Globus pallidus (tissue), 1 donor: Measurements from ENCODE around the gene SLC30A3.

Experiments used
- DNase-seq: peaks from one replicate; pipeline ENCODE4 v3.0.0-alpha.2; 2015; ENCODE audit warnings: low spot score

The SLC30A3 gene

DNA sequence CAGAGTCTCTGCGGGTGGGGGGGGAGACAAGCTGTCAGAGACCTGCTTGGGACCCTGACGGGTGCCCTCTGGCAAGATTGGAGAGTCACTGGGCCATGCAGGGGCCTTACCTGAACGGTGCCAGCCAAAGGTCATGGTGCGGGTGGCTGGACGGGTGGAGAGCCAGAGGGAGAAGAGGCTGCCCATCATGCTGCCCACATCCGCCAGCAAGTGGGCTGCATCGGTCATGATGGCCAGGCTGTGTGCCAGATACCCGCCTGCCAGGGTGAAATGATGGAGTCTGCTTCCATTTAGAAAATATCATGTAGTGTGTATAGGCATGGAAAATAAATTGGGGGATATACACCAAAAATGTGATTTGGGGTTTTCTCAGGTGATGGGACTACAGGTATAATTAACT is 4.8 kb downstream of the SLC30A3 start:
- DNase-seq: no peak

DNA sequence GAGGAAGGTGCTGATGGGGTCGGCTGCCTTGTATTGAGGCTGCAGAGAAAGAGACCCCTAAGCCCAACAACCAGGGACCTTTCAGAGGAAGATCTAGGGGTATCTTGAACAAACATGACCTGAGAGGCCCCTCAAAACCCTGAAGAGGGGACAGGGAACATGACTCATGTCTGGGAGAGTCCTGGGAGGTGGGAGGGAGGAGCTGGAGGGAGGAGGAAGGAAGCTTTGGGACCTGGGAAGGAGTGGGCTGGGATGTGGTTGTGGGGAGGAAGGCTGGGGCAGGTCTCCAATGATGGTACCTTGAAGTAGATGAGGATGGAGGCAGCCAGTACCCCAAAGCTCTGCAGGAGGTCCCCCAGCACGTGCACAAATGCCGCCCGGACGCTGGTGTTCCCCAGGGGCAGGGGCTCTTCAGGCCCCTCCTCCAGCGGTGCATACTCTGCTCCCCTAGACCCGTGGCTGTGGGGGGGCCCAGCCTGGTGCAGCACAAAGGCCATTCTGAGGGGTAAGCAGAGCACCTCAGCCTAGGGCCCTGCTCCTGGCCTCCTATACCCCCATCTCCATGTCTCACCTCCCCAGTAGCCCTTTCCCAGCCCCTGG is 5.9 kb downstream of the SLC30A3 start:
- no peak for DNase-seq

DNA sequence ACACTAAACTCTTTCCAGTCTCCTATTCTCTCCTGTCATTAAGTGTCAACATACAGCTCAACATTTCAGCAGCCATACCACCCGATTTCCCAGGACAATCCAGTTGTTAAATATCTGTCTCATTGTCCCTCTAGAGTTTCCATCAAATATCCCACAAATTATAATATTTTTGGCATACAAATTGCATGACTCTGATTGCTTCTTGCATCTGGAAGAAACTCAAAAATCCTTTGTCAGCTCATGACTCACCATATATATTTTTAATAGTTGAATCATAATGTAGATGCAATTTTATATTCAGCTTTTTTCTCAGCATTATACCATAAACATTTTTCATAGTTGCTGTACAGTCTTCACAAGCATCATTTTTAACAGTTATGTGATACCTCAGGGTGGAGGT is 7.2 kb downstream of the SLC30A3 start:
- no peak for DNase-seq

DNA sequence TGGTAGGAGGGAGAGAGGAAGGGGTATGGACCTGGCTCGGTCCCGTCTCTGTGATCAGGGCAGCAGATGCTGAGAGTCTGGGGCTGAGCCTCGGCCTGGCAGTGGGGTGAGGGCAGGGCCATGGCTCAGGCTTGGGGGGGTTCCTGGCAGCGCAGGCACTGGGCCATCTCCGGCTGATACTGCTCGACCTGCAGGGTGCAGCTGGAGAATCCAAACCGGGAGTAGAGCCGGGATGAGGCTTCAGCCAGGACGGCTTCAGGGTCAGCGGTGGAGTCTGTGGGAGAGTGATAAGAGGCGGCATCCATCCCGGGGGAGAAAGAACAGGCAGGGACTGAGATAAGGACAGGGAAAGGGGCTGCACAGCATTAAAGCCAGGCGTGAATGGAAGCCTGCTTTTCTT is 7.7 kb downstream of the SLC30A3 start:
- DNase-seq: no peak

GRCh38 chr2:27251766-27252165 is 11.1 kb downstream of the SLC30A3 start:
- no peak for DNase-seq

- DNase-seq: no peak
Observed at GRCh38 chr2:27250652-27251379, 12.0 kb downstream of the SLC30A3 start.

GRCh38 chr2:27249891-27250651 is 12.8 kb downstream of the SLC30A3 start:
- DNase-seq: peak; percentile 7

GRCh38 chr2:27249159-27249890 is 13.5 kb downstream of the SLC30A3 start:
- no peak for DNase-seq

DNA sequence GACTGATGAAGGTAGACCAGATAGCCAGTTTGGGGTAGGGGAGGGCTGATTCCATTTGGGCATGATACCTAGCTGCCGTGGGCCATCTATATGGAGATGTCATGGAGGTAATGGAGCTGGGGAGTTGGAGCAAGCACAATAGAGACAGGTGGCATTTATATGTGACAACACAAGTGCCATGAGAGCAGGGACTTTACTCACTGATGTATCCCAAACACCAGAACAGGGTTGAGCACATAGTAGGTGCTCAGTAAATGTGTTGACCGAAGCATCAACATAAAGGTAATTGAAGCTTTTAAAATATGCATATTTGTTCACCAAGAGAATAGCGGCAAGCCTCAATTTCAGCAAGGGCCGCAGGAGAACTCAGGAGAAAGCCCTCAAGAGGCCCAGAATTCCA is 15.0 kb downstream of the SLC30A3 start:
- DNase-seq: no peak

DNA sequence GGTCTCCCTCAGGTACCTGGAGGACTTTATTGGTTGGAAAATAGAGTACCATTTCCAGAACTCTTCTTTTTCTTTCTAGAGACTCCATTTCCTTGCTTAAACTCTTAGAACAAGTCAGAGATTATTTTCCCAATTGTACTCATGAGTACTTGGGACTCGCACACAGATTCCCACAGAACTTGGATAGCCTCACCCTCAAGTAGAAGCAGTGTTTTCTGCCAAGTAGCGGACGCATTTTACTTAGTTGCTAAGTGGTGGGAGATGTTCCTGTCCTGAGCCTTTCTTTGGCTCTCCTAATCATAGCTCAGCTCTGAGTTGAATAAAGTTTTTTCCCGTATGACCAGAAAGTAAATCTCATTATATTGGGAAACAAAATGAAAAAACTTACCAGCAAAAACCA is 17.2 kb downstream of the SLC30A3 start:
- DNase-seq: no peak

- no peak for DNase-seq
Observed at GRCh38 chr2:27245116-27245515, 17.7 kb downstream of the SLC30A3 start.

GRCh38 chr2:27243391-27244130 is 19.3 kb downstream of the SLC30A3 start:
- no peak for DNase-seq

DNA sequence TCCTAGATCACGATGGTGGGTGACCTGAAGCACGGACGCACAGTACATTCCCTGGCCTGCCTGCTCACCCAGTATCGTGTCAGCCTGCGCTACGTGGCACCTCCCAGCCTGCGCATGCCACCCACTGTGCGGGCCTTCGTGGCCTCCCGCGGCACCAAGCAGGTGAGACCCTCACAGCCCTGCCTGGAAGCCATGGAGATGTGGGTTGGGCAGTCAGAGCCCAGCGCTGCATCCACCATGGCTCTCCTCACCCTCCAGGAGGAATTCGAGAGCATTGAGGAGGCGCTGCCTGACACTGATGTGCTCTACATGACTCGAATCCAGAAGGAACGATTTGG is 20.3 kb downstream of the SLC30A3 start:
- no peak for DNase-seq

- DNase-seq: no peak
Observed at GRCh38 chr2:27241761-27242613, 20.9 kb downstream of the SLC30A3 start.

GRCh38 chr2:27240406-27240805 is 22.4 kb downstream of the SLC30A3 start:
- no peak for DNase-seq

DNA sequence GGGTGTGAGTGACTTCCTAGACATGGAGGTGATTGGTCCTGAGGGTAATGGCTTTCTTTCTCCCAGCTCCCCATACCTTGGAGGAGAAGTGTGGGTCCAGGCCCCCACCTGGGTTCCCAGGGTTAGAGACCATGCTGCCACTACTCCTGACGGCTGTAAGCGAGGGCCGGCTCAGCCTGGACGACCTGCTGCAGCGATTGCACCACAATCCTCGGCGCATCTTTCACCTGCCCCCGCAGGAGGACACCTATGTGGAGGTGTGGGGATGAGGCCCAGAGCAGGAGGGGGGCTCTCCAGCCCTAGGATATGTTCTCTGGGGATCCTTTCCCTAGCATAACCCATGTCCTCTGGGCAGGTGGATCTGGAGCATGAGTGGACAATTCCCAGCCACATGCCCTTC is 23.9 kb downstream of the SLC30A3 start:
- no peak for DNase-seq

GRCh38 chr2:27237341-27237945 is 25.4 kb downstream of the SLC30A3 start:
- DNase-seq: no peak

DNA sequence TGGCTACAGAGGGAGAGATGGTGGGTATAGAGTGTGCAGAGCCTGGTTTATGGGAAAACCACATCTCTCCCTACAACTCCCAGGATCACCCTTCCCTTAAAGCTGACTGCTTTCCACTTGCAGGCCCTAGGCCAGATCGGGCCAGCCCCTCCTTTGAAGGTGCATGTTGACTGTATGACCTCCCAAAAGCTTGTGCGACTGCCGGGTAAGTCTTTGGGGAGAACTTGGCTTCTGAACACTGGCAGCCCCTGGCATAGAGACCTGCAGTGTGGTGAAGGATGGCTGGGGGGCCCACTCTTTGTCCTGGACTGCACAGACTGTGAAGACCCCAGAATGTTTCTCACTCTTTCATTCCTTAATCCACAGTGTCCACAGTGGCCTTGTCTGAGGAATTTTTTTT is 26.2 kb downstream of the SLC30A3 start:
- no peak for DNase-seq

DNA sequence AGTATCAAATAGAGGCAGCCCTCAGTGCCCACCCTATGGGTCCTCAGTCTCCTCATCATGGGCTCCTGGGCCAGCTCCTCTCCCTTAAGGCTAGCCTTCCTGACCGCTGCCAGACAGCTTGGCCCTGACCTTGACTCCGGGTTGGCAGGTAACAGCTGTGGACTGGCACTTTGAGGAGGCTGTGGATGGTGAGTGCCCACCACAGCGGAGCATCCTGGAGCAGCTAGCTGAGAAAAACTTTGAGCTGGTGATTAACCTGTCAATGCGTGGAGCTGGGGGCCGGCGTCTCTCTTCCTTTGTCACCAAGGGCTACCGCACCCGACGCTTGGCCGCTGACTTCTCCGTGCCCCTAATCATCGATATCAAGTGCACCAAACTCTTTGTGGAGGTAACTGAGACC is 26.7 kb downstream of the SLC30A3 start:
- DNase-seq: no peak

DNA sequence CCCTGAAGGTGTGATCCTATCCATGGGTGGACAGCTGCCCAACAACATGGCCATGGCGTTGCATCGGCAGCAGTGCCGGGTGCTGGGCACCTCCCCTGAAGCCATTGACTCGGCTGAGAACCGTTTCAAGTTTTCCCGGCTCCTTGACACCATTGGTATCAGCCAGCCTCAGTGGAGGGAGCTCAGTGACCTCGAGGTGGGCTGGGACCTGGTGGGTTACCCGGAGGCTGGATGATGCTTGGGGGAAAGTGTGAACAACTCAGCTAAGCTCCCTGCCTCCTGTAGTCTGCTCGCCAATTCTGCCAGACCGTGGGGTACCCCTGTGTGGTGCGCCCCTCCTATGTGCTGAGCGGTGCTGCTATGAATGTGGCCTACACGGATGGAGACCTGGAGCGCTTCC is 29.5 kb downstream of the SLC30A3 start:
- no peak for DNase-seq

- no peak for DNase-seq
Observed at GRCh38 chr2:27231921-27232320, 30.9 kb downstream of the SLC30A3 start.
